SJSA1 (cell line): ENCODE measurements around the gene STARD6. TPM values are rescaled to one million over a fixed set of nuclear protein-coding genes. Genes with fewer than 3 reads are reported as not detected.

Experiments
- DNase-seq, 2 experiments: peaks; one replicate each; pipeline ENCODE4 v3.0.0-alpha.2; 2015 to 2020; ENCODE audit warnings: low spot score in 2 of 2, low read depth in 1 of 2
- H3K27ac ChIP-seq: fragments of 250-450 bp; sonication (Bioruptor Pico); 2 replicates; pipeline ENCODE4 v1.5.1; 2020; ENCODE audit warnings: mild to moderate bottlenecking, moderate library complexity
- H3K27me3 ChIP-seq: fragments of 250-450 bp; sonication (Bioruptor Pico); replicated peaks from 2 replicates; pipeline ENCODE4 v1.5.1; 2020; ENCODE audit warnings: mild to moderate bottlenecking, moderate library complexity
- H3K36me3 ChIP-seq: fragments of 250-450 bp; sonication (Bioruptor Pico); 2 replicates; pipeline ENCODE4 v1.5.1; 2020; ENCODE audit warnings: mild to moderate bottlenecking
- H3K4me1 ChIP-seq: fragments of 250-450 bp; sonication (Bioruptor Pico); replicated peaks from 2 replicates; pipeline ENCODE4 v1.6.1; 2021; ENCODE audit warnings: mild to moderate bottlenecking
- H3K4me3 ChIP-seq: fragments of 250-450 bp; sonication (Bioruptor Pico); 2 replicates; pipeline ENCODE4 v1.5.1; 2020; ENCODE audit warnings: mild to moderate bottlenecking
- H3K9me3 ChIP-seq: fragments of 250-450 bp; sonication (Bioruptor Pico); replicated peaks from 2 replicates; pipeline ENCODE4 v1.5.1; 2020; ENCODE audit warnings: mild to moderate bottlenecking
- total RNA-seq: library from RNA; depleted of rRNA; stranded (reverse); fragments of >200 nt; shearing (Covaris generic); gene quantifications from 2 replicates; pipeline ENCODE4 v1.2.3, GENCODE V29; 2014

The STARD6 gene
- total RNA-seq, 1 experiment from 2014 or later, result 1.2 TPM

DNA sequence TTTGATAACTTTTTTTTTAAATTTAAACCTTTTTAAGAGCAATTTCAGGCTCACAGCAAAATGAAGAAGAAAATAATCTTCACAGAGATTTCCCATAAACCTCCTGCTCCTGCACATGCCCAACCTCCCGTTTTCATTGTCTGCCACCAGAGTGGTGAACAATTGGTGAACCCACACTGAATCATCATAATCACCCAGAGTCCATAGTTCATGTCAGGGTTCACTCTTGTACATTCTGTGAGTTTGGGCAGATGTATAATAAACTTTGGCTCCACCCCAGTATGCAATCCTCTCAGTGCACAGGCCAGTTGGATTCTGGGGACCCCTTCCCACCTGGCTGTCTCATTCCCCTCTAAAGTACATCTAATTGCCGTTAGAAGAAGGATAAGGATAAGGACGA is 24.4 kb upstream of the STARD6 start:
- Histone ChIP-seq H3K36me3 (peaks cover 10% of the 10 kb centered on the region), H3K4me3 (no peak overlapping the region), H3K4me1 (no peaks in the 10 kb centered on the region), H3K27me3 (no peaks in the 10 kb centered on the region), H3K9me3 (no peaks in the 10 kb centered on the region), H3K27ac (no peak overlapping the region)
- no peak for DNase-seq

DNA sequence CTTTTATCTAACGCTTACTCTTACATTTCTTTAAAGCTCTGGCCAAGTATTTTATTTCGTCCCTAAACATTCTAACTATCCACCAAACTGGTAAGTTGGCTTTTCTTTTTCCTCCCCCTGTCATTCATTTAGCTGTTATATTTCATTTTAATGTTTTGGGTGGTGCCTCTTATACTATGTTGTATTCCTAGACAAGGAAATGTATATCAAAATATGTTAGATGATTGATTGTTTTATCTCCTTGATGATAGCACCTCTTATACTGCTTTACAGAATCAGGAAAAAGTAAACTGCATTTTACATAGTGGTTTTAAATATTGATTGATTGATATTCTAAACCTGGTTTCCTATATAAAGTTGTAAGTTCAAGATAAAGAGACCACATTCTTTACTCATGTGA is 24.0 kb upstream of the STARD6 start:
- Histone ChIP-seq H3K27ac (no peak overlapping the region), H3K36me3 (peaks cover 10% of the 10 kb centered on the region), H3K9me3 (no peaks in the 10 kb centered on the region), H3K4me3 (no peak overlapping the region), H3K27me3 (no peaks in the 10 kb centered on the region), H3K4me1 (no peaks in the 10 kb centered on the region)
- DNase-seq, result no peak

GRCh38 chr18:54378057-54378456 is 20.4 kb upstream of the STARD6 start:
- Histone ChIP-seq H3K9me3 (no peaks in the 10 kb centered on the region), H3K27ac (no peak overlapping the region), H3K4me1 (no peaks in the 10 kb centered on the region), H3K27me3 (no peaks in the 10 kb centered on the region), H3K4me3 (no peak overlapping the region), H3K36me3 (peaks cover 21% of the 10 kb centered on the region)
- DNase-seq, result no peak

DNA sequence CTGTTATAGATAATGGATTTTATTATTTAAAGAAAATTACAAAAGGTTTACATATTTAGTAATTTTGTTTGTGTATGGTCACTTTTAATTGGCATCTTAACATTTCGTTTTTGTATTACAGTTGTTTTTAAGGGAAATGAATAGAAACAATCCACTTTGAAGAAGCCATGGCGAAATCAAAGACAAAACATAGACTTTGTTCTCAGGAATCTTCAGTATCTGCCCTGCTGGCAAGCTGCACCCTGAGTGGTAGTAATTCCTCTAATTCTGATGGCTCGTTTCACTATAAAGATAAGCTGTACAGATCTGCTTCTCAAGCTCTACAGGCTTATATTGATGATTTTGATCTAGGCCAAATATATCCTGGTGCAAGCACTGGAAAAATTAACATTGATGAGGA is 2.7 kb upstream of the STARD6 start:
- 0 out of 2 replicates have a peak, but pooled peaks cover 4% of the 10 kb centered on the region for H3K4me1 ChIP-seq
- H3K27me3 ChIP-seq, result no peaks in the 10 kb centered on the region
- no peak overlapping the region for H3K4me3 ChIP-seq
- no peak overlapping the region for H3K27ac ChIP-seq
- peaks cover 20% of the 10 kb centered on the region for H3K36me3 ChIP-seq
- H3K9me3 ChIP-seq, result no peaks in the 10 kb centered on the region
- no peak for DNase-seq

- H3K27ac ChIP-seq, result no peak overlapping the region
- no peaks in the 10 kb centered on the region for H3K27me3 ChIP-seq
- H3K4me1 ChIP-seq, result 0 out of 2 replicates have a peak, but pooled peaks cover 4% of the 10 kb centered on the region
- peaks cover 20% of the 10 kb centered on the region for H3K36me3 ChIP-seq
- no peaks in the 10 kb centered on the region for H3K9me3 ChIP-seq
- DNase-seq, result peak in 1 of 2 experiments; percentile 19
- peak overlapping the region; percentile 63 for H3K4me3 ChIP-seq
Measured at GRCh38 chr18:54359233-54359632, 1.6 kb upstream of the STARD6 start.

DNA sequence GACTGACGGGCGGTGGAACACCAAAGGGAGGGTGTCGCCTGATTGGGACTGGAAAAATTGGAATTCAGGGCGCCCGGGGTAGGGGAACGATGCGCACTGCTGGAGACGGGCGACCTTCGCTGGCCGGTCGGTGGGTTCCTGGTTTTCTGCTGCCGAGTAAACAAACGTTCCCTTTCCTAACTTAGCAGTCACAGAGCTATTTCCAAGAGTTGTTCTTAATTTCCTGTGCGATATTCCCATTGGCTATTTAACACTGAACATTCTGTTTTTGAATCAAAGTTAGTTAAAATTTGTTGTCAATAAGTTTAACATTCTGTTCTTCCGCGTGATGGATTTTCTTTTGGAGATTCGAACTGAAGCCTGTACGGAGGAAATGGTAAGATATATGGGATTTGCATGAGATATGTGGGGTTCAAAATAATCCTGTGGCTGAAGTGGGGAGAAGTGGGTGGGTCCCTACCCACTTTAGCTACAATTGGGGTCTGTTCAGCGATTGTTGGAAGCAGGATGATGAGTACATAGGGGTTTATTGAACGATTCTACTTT is 910 bp upstream of the STARD6 start:
- peaks cover 20% of the 10 kb centered on the region for H3K36me3 ChIP-seq
- no peaks in the 10 kb centered on the region for H3K27me3 ChIP-seq
- DNase-seq, result no peak
- 0 out of 2 replicates have a peak, but pooled peaks cover 4% of the 10 kb centered on the region for H3K4me1 ChIP-seq
- no peaks in the 10 kb centered on the region for H3K9me3 ChIP-seq
- H3K4me3 ChIP-seq, result peak overlapping the region; percentile 63
- H3K27ac ChIP-seq, result peak overlapping the region; percentile 84

- no peak for DNase-seq
- Histone ChIP-seq H3K4me3 (peak overlapping the region; percentile 63), H3K36me3 (peaks cover 19% of the 10 kb centered on the region), H3K9me3 (no peaks in the 10 kb centered on the region), H3K27me3 (no peaks in the 10 kb centered on the region), H3K27ac (peak overlapping the region; percentile 84), H3K4me1 (0 out of 2 replicates have a peak, but pooled peaks cover 4% of the 10 kb centered on the region)
Measured at GRCh38 chr18:54357082-54357659, 487 bp downstream of the STARD6 start.

DNA sequence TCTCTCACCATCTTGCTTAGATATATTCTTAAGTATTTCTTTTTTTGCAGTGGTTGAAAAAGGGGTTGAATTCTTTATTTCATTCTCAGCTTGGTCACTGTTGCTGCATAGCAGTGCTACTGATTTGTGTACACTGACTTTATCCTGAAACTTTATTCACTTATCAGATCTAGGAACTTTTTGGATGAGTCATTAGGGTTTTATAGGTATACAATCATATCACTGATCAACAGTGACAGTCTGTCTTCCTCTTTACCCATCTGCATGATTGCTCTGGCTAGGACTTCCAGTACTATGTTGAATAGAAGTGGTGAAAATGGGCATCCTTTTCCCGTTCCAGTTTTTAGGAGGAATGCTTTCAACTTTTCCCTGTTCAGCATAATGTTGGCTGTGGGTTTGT is 6.5 kb downstream of the STARD6 start:
- H3K4me1 ChIP-seq, result no peaks in the 10 kb centered on the region
- no peak overlapping the region for H3K27ac ChIP-seq
- no peak overlapping the region for H3K4me3 ChIP-seq
- H3K9me3 ChIP-seq, result no peaks in the 10 kb centered on the region
- DNase-seq, result no peak
- 0 out of 2 replicates have a peak, but pooled peaks cover 6% of the 10 kb centered on the region for H3K27me3 ChIP-seq
- H3K36me3 ChIP-seq, result no peaks in the 10 kb centered on the region

DNA sequence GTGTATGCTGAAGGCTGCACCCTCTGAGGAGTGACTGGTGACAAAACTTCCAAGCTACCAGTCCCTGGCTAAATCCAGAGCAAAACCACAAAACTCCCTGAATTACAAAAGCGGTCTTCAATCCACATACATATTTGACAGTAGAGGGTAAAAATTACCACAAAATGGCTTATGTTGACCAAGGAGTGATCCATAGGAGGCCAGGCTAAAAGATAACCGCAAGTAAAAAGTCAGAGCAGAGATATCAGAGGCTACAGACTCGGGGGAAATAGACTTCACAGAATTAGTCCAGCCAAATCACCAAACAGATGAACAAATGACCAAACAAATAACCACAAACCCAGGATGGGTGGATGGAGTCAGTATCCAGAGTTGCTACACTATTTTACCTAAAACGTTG is 19.4 kb downstream of the STARD6 start:
- H3K27ac ChIP-seq, result no peak overlapping the region
- H3K9me3 ChIP-seq, result no peaks in the 10 kb centered on the region
- H3K36me3 ChIP-seq, result no peaks in the 10 kb centered on the region
- H3K27me3 ChIP-seq, result no peaks in the 10 kb centered on the region
- no peak overlapping the region for H3K4me3 ChIP-seq
- DNase-seq, result no peak
- no peaks in the 10 kb centered on the region for H3K4me1 ChIP-seq

DNA sequence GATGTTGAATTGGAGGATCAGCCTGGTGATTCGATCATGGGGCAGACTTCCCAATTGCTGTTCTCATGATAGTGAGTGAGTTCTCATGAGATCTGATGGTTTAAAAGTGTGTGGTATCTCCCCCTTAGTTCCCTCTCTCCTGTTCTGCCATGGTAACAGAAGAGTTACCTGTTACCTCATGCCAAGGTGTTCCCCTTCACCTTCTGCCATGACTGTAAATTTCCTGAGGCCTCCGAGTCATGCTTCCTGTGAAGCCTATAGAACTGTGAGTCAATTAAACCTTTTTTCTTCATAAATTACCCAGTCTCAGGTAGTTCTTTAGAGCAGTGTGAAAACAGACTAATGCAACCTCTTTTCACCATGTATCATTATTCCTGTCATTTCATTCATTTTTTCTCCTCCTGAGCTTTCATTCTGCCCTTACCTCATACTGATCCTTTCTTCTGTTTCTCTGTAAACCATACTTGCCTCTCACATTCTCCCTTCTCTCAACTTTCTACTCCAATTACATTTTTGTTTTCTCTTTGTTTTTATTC is 22.0 kb downstream of the STARD6 start:
- Histone ChIP-seq H3K9me3 (no peaks in the 10 kb centered on the region), H3K36me3 (no peaks in the 10 kb centered on the region), H3K27ac (no peak overlapping the region), H3K4me3 (no peak overlapping the region), H3K4me1 (no peaks in the 10 kb centered on the region), H3K27me3 (peaks cover 3% of the 10 kb centered on the region; the same call in 1 of the 2 replicates)
- no peak for DNase-seq

GRCh38 chr18:54330768-54331548 is 26.7 kb downstream of the STARD6 start:
- Histone ChIP-seq H3K27me3 (peaks cover 5% of the 10 kb centered on the region; the same call in 1 of the 2 replicates), H3K4me1 (no peaks in the 10 kb centered on the region), H3K9me3 (no peaks in the 10 kb centered on the region), H3K36me3 (no peaks in the 10 kb centered on the region), H3K4me3 (no peak overlapping the region), H3K27ac (no peak overlapping the region)
- no peak for DNase-seq

GRCh38 chr18:54329787-54330186 is 27.9 kb downstream of the STARD6 start:
- DNase-seq, result no peak
- Histone ChIP-seq H3K27me3 (peaks cover 5% of the 10 kb centered on the region; the same call in 1 of the 2 replicates), H3K9me3 (no peaks in the 10 kb centered on the region), H3K27ac (no peak overlapping the region), H3K4me1 (no peaks in the 10 kb centered on the region), H3K4me3 (no peak overlapping the region), H3K36me3 (no peaks in the 10 kb centered on the region)

DNA sequence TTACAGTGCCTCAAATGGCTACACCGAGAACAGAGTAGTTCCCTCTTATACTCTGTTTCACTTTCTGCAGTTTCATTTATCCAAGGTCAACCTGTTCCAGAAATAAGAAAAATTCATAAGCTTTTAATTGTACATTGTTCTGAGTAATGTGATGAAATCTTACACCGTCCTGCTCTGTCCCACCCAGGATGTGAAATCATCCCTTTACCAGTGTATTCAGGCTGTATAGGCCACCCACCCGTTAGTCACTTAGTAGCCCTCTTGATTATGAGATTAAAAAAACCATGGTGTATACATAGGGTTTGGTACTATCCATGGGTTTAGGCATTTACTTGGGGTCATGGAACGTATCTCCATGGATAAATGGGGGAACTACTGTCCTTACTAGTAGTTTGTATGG is 29.8 kb downstream of the STARD6 start:
- H3K4me1 ChIP-seq, result peaks cover 8% of the 10 kb centered on the region; the same call in 1 of the 2 replicates
- H3K27ac ChIP-seq, result no peak overlapping the region
- H3K4me3 ChIP-seq, result no peak overlapping the region
- H3K9me3 ChIP-seq, result no peaks in the 10 kb centered on the region
- H3K27me3 ChIP-seq, result peaks cover 5% of the 10 kb centered on the region; the same call in 1 of the 2 replicates
- H3K36me3 ChIP-seq, result no peaks in the 10 kb centered on the region
- DNase-seq, result no peak

DNA sequence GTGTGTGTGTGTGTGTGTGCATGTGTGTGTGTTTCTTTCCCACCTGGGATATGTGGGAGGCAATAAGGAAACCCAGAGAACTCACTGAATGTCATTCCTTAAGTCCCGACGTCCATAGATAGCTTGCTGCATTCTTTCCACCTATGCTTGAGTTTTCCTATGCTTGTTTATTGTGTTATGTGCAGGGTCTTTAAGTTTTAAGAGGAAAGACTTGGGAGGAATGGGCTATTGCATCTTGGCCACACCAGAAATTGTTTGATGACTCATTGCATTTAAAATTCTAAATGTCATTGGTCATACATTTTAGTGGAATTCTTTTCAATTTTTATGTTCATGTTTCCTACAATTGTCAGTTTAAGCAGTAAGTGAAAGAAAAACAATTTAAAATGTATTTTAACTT is 33.7 kb downstream of the STARD6 start:
- H3K9me3 ChIP-seq, result no peaks in the 10 kb centered on the region

More for the DNA sequence above, 33.7 kb downstream of the STARD6 start:
- Histone ChIP-seq H3K36me3 (no peaks in the 10 kb centered on the region), H3K27me3 (no peaks in the 10 kb centered on the region), H3K27ac (no peak overlapping the region), H3K4me3 (no peak overlapping the region), H3K4me1 (peaks cover 8% of the 10 kb centered on the region; the same call in 1 of the 2 replicates)
- no peak for DNase-seq
